HL-60 (cell line): Measurements from ENCODE around the gene NUDT6.

Experiments
- DNase-seq, 2 experiments: peaks; one replicate each; pipeline ENCODE4 v3.0.0-alpha.2; 2010 to 2020; ENCODE audit warnings: low read depth in 1 of 2, low spot score in 1 of 2
- H3K27ac ChIP-seq: fragments of 250-450 bp; sonication (Bioruptor Pico); replicated peaks from 2 replicates; pipeline ENCODE4 v1.5.1; 2020; ENCODE audit warnings: mild to moderate bottlenecking, moderate library complexity
- H3K27me3 ChIP-seq: fragments of 250-450 bp; sonication (Bioruptor Pico); 2 replicates; pipeline ENCODE4 v1.5.1; 2021; ENCODE audit warnings: mild to moderate bottlenecking, moderate library complexity; ENCODE audit not compliant: insufficient read depth, poor library complexity, severe bottlenecking
- H3K4me3 ChIP-seq: replicated peaks from 2 replicates; pipeline ENCODE4 v1.5.1; 2011; ENCODE audit warnings: mild to moderate bottlenecking, control low read depth, low read length; ENCODE audit not compliant: insufficient read depth
- CTCF ChIP-seq: IDR thresholded peaks from one replicate; pipeline ENCODE4 v1.5.1; 2011; ENCODE audit warnings: low read length, control low read depth, inconsistent platforms; ENCODE audit not compliant: insufficient read depth
- GABPA ChIP-seq: IDR thresholded peaks from 2 replicates; pipeline ENCODE4 v1.6.1; 2012; ENCODE audit warnings: low read depth
- POLR2AphosphoS5 ChIP-seq: IDR thresholded peaks from 2 replicates; pipeline ENCODE4 v1.6.1; 2012; ENCODE audit warnings: low read depth
- REST ChIP-seq: IDR thresholded peaks from 2 replicates; pipeline ENCODE4 v1.6.1; 2012; ENCODE audit warnings: low read depth; ENCODE audit not compliant: insufficient replicate concordance
- SPI1 ChIP-seq: IDR thresholded peaks from 2 replicates; pipeline ENCODE4 v1.6.1; 2012; ENCODE audit warnings: low read depth, mild to moderate bottlenecking, borderline replicate concordance

The NUDT6 gene

GRCh38 chr4:122959981-122960610 lies 37.7 kb upstream of the NUDT6 start:
- no peaks in the 10 kb centered on the region for H3K27me3 ChIP-seq
- no peak for DNase-seq
- no peak overlapping the region for H3K27ac ChIP-seq
- TF ChIP-seq GABPA: no peak
- TF ChIP-seq CTCF: no peak
- no peak for TF ChIP-seq POLR2AphosphoS5
- TF ChIP-seq SPI1: no peak
- TF ChIP-seq REST: no peak
- no peak overlapping the region for H3K4me3 ChIP-seq

GRCh38 chr4:122959441-122959840 lies 37.0 kb upstream of the NUDT6 start:
- Histone ChIP-seq H3K27me3 (no peaks in the 10 kb centered on the region), H3K4me3 (no peak overlapping the region), H3K27ac (no peak overlapping the region)
- TF ChIP-seq POLR2AphosphoS5: no peak
- TF ChIP-seq CTCF: no peak
- no peak for TF ChIP-seq REST
- TF ChIP-seq GABPA: no peak
- TF ChIP-seq SPI1: no peak
- DNase-seq: no peak

- DNase-seq: no peak
- no peaks in the 10 kb centered on the region for H3K27me3 ChIP-seq
Measured at GRCh38 chr4:122958505-122958904, 36.1 kb upstream of the NUDT6 start.

More at GRCh38 chr4:122958505-122958904, 36.1 kb upstream of the NUDT6 start:
- Histone ChIP-seq H3K27ac (no peak overlapping the region), H3K4me3 (no peak overlapping the region)
- TF ChIP-seq REST (no peak), SPI1 (no peak), GABPA (no peak), POLR2AphosphoS5 (no peak), CTCF (no peak)
